ENCODE results near the gene SIM1. TPM values are rescaled to one million over a fixed set of nuclear protein-coding genes. Genes with fewer than 3 reads are reported as not detected.

The SIM1 gene
- total and polyA plus RNA-seq, 12 donors = not detected

DNA sequence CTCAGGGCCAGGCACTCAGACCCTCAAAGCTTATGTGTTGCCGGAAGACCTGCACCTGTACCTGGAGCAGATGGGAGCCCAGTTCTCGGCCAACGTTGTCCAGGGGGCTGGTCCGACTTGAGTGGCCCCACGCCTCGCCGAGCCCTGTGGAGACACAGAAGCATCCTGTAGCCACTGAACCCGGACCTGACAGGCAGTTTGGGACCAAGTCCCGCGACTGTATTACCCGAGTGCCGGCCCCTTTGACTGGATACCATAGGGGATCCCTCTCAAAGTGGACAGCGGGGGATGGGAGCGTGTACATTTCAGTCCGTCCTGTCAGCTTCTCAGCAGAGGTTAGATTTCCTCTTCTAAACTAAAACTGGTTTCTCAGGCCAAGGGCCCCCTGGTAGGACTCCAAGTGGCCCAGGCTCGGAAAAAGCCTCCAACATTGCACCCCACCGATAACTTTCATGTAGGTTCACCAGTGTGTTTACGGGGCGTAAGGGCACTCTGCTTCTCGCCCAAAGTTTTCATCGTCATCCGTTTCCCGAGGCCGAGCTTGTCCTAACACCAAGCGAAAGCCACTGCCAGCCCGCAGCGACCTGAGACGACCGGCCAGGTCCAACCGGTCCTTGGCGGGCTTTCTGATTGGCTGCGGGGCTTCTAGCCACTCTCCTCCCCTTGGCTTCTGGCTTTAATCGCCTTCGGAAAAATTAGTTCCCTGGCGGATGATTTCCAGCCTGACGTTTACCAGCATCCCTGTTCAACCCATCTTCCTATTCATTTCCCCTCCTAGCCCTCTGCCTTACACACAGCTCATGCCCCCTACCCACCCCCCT lies 10.8 kb downstream of the SIM1 start:
- DNase-seq (no peak), ATAC-seq (no peak)
- Histone ChIP-seq H3K36me3 (no peaks in the 10 kb centered on the region), H3K27me3 (peaks cover 43 to 100% (median 97%) of the 10 kb centered on the region in 7 donors), H3K9me3 (no peaks in the 10 kb centered on the region), H3K27ac (no peak overlapping the region), H3K4me1 (peaks cover 0 to 19% (median 2%) of the 10 kb centered on the region in 9 donors), H3K4me3 (no peak overlapping the region)
- intact Hi-C loops (cut with DNase I) = no loop called here
- 4 to 6% methylated on average over 36 of the region's 36 CpGs for WGBS, 2 donors
- TF ChIP-seq, protein P1, sequence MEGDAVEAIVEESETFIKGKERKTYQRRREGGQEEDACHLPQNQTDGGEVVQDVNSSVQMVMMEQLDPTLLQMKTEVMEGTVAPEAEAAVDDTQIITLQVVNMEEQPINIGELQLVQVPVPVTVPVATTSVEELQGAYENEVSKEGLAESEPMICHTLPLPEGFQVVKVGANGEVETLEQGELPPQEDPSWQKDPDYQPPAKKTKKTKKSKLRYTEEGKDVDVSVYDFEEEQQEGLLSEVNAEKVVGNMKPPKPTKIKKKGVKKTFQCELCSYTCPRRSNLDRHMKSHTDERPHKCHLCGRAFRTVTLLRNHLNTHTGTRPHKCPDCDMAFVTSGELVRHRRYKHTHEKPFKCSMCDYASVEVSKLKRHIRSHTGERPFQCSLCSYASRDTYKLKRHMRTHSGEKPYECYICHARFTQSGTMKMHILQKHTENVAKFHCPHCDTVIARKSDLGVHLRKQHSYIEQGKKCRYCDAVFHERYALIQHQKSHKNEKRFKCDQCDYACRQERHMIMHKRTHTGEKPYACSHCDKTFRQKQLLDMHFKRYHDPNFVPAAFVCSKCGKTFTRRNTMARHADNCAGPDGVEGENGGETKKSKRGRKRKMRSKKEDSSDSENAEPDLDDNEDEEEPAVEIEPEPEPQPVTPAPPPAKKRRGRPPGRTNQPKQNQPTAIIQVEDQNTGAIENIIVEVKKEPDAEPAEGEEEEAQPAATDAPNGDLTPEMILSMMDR (IDR thresholded peaks at IDR 0.05) = no peak

- Histone ChIP-seq H3K4me1 (peaks cover 0 to 12% (median 2%) of the 10 kb centered on the region in 9 donors), H3K4me3 (no peak overlapping the region), H3K27ac (no peak overlapping the region), H3K36me3 (no peaks in the 10 kb centered on the region), H3K9me3 (no peaks in the 10 kb centered on the region), H3K27me3 (peaks cover 36 to 100% (median 97%) of the 10 kb centered on the region in 7 donors)
- WGBS, 2 donors = 17 to 23% methylated on average over 3 of the region's 3 CpGs
- no peak for DNase-seq
- ATAC-seq = no peak
- intact Hi-C loops (cut with DNase I) = no loop called here
- TF ChIP-seq, protein P1 (IDR thresholded peaks at IDR 0.05) = no peak
Measured at GRCh38 chr6:100452998-100453397, 11.7 kb downstream of the SIM1 start.

DNA sequence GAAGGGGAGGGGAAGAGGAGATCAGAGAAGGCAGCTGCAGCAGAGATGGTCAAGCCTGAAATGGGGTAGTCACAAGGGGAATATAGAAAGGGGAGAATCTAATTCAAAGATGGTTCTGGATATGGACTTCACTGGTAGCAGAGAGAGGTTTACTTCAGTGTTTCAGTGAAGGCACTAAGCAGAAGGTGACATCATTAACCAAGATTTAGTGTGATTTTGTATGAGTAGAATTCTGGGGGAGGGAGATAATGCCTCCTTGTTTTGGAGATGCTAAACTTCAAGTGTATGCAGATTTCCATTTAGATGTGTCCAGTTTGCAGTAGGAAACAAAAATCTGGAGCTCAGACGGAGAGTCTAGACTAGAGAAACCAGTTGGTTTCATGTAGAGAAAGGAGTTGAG lies 13.1 kb downstream of the SIM1 start:
- Histone ChIP-seq H3K27ac (no peak overlapping the region), H3K36me3 (no peaks in the 10 kb centered on the region), H3K4me3 (no peak overlapping the region), H3K9me3 (no peaks in the 10 kb centered on the region), H3K4me1 (peaks cover 0 to 23% (median 11%) of the 10 kb centered on the region in 9 donors), H3K27me3 (peaks cover 28 to 100% (median 97%) of the 10 kb centered on the region in 7 donors)
- TF ChIP-seq, protein P1 (IDR thresholded peaks at IDR 0.05) = no peak
- DNase-seq (no peak), ATAC-seq (no peak)
- intact Hi-C loops (cut with DNase I) = no loop called here
- 54 to 79% methylated on average over 1 of the region's 1 CpG for WGBS, 2 donors

GRCh38 chr6:100449239-100449691 lies 15.5 kb downstream of the SIM1 start:
- no peak overlapping the region for H3K4me3 ChIP-seq
- no peaks in the 10 kb centered on the region for H3K9me3 ChIP-seq
- TF ChIP-seq, protein P1 (IDR thresholded peaks at IDR 0.05) = no peak
- intact Hi-C loops (cut with DNase I) = no loop called here
- no peaks in the 10 kb centered on the region for H3K36me3 ChIP-seq
- no peak for ATAC-seq
- no peak overlapping the region for H3K27ac ChIP-seq
- peaks cover 17 to 100% (median 97%) of the 10 kb centered on the region in 7 donors for H3K27me3 ChIP-seq
- peaks cover 0 to 27% (median 14%) of the 10 kb centered on the region in 9 donors for H3K4me1 ChIP-seq
- WGBS, 2 donors = 6 to 7% methylated on average over 38 of the region's 38 CpGs
- DNase-seq = no peak

Measured in heart right ventricle (tissue), 16 donors.